CMK (cell line): Measurements from ENCODE around the gene SLC25A46.
"Not testable (repeated sequence)": the region's sequence is repeated elsewhere in the genome, so short reads cannot be mapped to it uniquely, and the experiment has no call there.

Source experiments
- DNase-seq: peaks from one replicate; pipeline ENCODE4 v3.0.0-alpha.2; 2010; ENCODE audit warnings: low read depth

SLC25A46 gene

GRCh38 chr5:110738812-110739651 lies at the start of gene SLC25A46:
TSS of gene SLC25A46 (plus strand) at chr5:110739007. CDS start at chr5:110739120, 113 bp downstream.
- DNase-seq, result peak; percentile 57

GRCh38 chr5:110690587-110690986 lies 48.2 kb upstream of the SLC25A46 start:
- not testable (repeated sequence) for DNase-seq

GRCh38 chr5:110692669-110693068 lies 46.1 kb upstream of the SLC25A46 start:
- not testable (repeated sequence) for DNase-seq

GRCh38 chr5:110702300-110702699 lies 36.5 kb upstream of the SLC25A46 start:
- no peak for DNase-seq

GRCh38 chr5:110702704-110703103 lies 36.1 kb upstream of the SLC25A46 start:
- DNase-seq, result no peak

GRCh38 chr5:110703481-110703880 lies 35.3 kb upstream of the SLC25A46 start:
- DNase-seq, result no peak

- no peak for DNase-seq
Measured at GRCh38 chr5:110705349-110705748, 33.5 kb upstream of the SLC25A46 start.

- no peak for DNase-seq
Measured at GRCh38 chr5:110707260-110707844, 31.5 kb upstream of the SLC25A46 start.

- DNase-seq, result no peak
Measured at GRCh38 chr5:110716247-110717245, 22.3 kb upstream of the SLC25A46 start.

GRCh38 chr5:110718311-110718710 lies 20.5 kb upstream of the SLC25A46 start:
- DNase-seq, result no peak

- DNase-seq, result no peak
Measured at GRCh38 chr5:110726249-110727024, 12.4 kb upstream of the SLC25A46 start, which contains the start of gene TMEM232. TSS of gene TMEM232 (minus strand) at chr5:110726671. CDS start at chr5:110667352, 59,319 bp downstream.

- DNase-seq, result no peak
Measured at GRCh38 chr5:110727025-110727314, 11.8 kb upstream of the SLC25A46 start.

GRCh38 chr5:110731499-110731898 lies 7.3 kb upstream of the SLC25A46 start:
- DNase-seq, result not testable (repeated sequence)

GRCh38 chr5:110734101-110734500 lies 4.7 kb upstream of the SLC25A46 start:
- no peak for DNase-seq

GRCh38 chr5:110735556-110735955 lies 3.3 kb upstream of the SLC25A46 start:
- no peak for DNase-seq

- no peak for DNase-seq
Measured at GRCh38 chr5:110736753-110737152, 2.1 kb upstream of the SLC25A46 start.

GRCh38 chr5:110738503-110738811 lies 350 bp upstream of the SLC25A46 start:
- DNase-seq, result no peak

- DNase-seq, result no peak
Measured at GRCh38 chr5:110751902-110752762, 13.3 kb downstream of the SLC25A46 start.

GRCh38 chr5:110752953-110753352 lies 14.1 kb downstream of the SLC25A46 start:
- DNase-seq, result no peak

- DNase-seq, result no peak
Measured at GRCh38 chr5:110753600-110753999, 14.8 kb downstream of the SLC25A46 start.

GRCh38 chr5:110754181-110754580 lies 15.4 kb downstream of the SLC25A46 start:
- no peak for DNase-seq
